Measurements from ENCODE around the gene CALHM3.
"Not testable (repeated sequence)": the region's sequence is repeated elsewhere in the genome, so short reads cannot be mapped to it uniquely, and the experiment has no call there.

Gene CALHM3

GRCh38 chr10:103504181-103504783 lies 25.2 kb upstream of the CALHM3 start:
- peak; percentile 84 for DNase-seq
- in situ Hi-C loops (cut with MboI; ENCODE audit: low pct_unique_long_range_greater_than_20kb, low sequenced_read_pairs), result no loop called here

- DNase-seq; in situ Hi-C loops (cut with MboI; ENCODE audit: low pct_unique_long_range_greater_than_20kb, low sequenced_read_pairs): not testable (repeated sequence)
Observed at GRCh38 chr10:103503777-103504176, 24.7 kb upstream of the CALHM3 start.

- in situ Hi-C loops (cut with MboI; ENCODE audit: low pct_unique_long_range_greater_than_20kb, low sequenced_read_pairs), result no loop called here
- no peak for DNase-seq
Observed at GRCh38 chr10:103502849-103503660, 24.0 kb upstream of the CALHM3 start.

- in situ Hi-C loops (cut with MboI; ENCODE audit: low pct_unique_long_range_greater_than_20kb, low sequenced_read_pairs), result no loop called here
- no peak for DNase-seq
Observed at GRCh38 chr10:103501186-103501585, 22.1 kb upstream of the CALHM3 start.

GRCh38 chr10:103500481-103500880 lies 21.4 kb upstream of the CALHM3 start:
- in situ Hi-C loops (cut with MboI; ENCODE audit: low pct_unique_long_range_greater_than_20kb, low sequenced_read_pairs), result no loop called here
- DNase-seq, result no peak

- in situ Hi-C loops (cut with MboI; ENCODE audit: low pct_unique_long_range_greater_than_20kb, low sequenced_read_pairs), result no loop called here
- no peak for DNase-seq
Observed at GRCh38 chr10:103499881-103500280, 20.8 kb upstream of the CALHM3 start.

GRCh38 chr10:103498936-103499638 lies 20.0 kb upstream of the CALHM3 start:
- DNase-seq, result no peak
- in situ Hi-C loops (cut with MboI; ENCODE audit: low pct_unique_long_range_greater_than_20kb, low sequenced_read_pairs), result no loop called here

- DNase-seq, result no peak
- in situ Hi-C loops (cut with MboI; ENCODE audit: low pct_unique_long_range_greater_than_20kb, low sequenced_read_pairs), result no loop called here
Observed at GRCh38 chr10:103497161-103497915, 18.3 kb upstream of the CALHM3 start.

GRCh38 chr10:103495321-103495720 lies 16.3 kb upstream of the CALHM3 start:
- in situ Hi-C loops (cut with MboI; ENCODE audit: low pct_unique_long_range_greater_than_20kb, low sequenced_read_pairs), result no loop called here
- no peak for DNase-seq

- in situ Hi-C loops (cut with MboI; ENCODE audit: low pct_unique_long_range_greater_than_20kb, low sequenced_read_pairs), result no loop called here
- no peak for DNase-seq
Observed at GRCh38 chr10:103493916-103494877, 15.2 kb upstream of the CALHM3 start.

GRCh38 chr10:103493362-103493915 lies 14.4 kb upstream of the CALHM3 start, which contains the start of gene NEURL1:
TSS of gene NEURL1 (plus strand) at chr10:103493705. CDS start at chr10:103494388, 683 bp downstream.
- DNase-seq, result no peak
- in situ Hi-C loops (cut with MboI; ENCODE audit: low pct_unique_long_range_greater_than_20kb, low sequenced_read_pairs), result no loop called here

- in situ Hi-C loops (cut with MboI; ENCODE audit: low pct_unique_long_range_greater_than_20kb, low sequenced_read_pairs), result no loop called here
Observed at GRCh38 chr10:103492655-103493261, 13.7 kb upstream of the CALHM3 start.

GRCh38 chr10:103491729-103492364 lies 12.8 kb upstream of the CALHM3 start:
- DNase-seq, result no peak
- in situ Hi-C loops (cut with MboI; ENCODE audit: low pct_unique_long_range_greater_than_20kb, low sequenced_read_pairs), result no loop called here

More at GRCh38 chr10:103492655-103493261, 13.7 kb upstream of the CALHM3 start:
- DNase-seq, result no peak

GRCh38 chr10:103490986-103491314 lies 11.9 kb upstream of the CALHM3 start:
- in situ Hi-C loops (cut with MboI; ENCODE audit: low pct_unique_long_range_greater_than_20kb, low sequenced_read_pairs), result no loop called here
- DNase-seq, result no peak

- DNase-seq, result no peak
- in situ Hi-C loops (cut with MboI; ENCODE audit: low pct_unique_long_range_greater_than_20kb, low sequenced_read_pairs), result no loop called here
Observed at GRCh38 chr10:103487410-103487708, 8.3 kb upstream of the CALHM3 start.

GRCh38 chr10:103486635-103487409 lies 7.8 kb upstream of the CALHM3 start:
- in situ Hi-C loops (cut with MboI; ENCODE audit: low pct_unique_long_range_greater_than_20kb, low sequenced_read_pairs); DNase-seq: not testable (repeated sequence)

All from KBM-7 (cell line).